Prostate gland (tissue), 2 donors: ENCODE results near the gene TBX4. TPM values are rescaled to one million over a fixed set of nuclear protein-coding genes. Genes with fewer than 3 reads are reported as not detected.

ENCODE experiments used
- DNase-seq: peaks from one replicate; pipeline ENCODE4 v3.0.0-alpha.2; 2019; ENCODE audit warnings: low spot score
- H3K27ac ChIP-seq, 2 donors: fragments of 200-600 bp; sonication (generic); 2 replicates each; pipeline ENCODE4 v1.5.1; 2017 to 2019
- H3K27me3 ChIP-seq: fragments of 200-600 bp; sonication (generic); replicated peaks from 2 replicates; pipeline ENCODE4 v1.5.1; 2019; ENCODE audit not compliant: insufficient read depth
- H3K36me3 ChIP-seq, 2 donors: fragments of 200-600 bp; sonication (generic); 1 replicate in 1 of 2; 2 replicates in 1 of 2; pipeline versions ENCODE4 v1.5.1 to v1.8.1; 2017 to 2019
- H3K4me1 ChIP-seq: fragments of 200-600 bp; sonication (generic); replicated peaks from 2 replicates; pipeline ENCODE4 v1.5.1; 2019
- H3K4me3 ChIP-seq, 2 donors: fragments of 200-600 bp; sonication (generic); 2 replicates each; pipeline ENCODE4 v1.5.1; 2017 to 2019
- H3K9me3 ChIP-seq: fragments of 200-600 bp; sonication (generic); 2 replicates; pipeline ENCODE4 v1.5.1; 2017
- POLR2A ChIP-seq: fragments of 450-650 bp; IDR thresholded peaks from one replicate; pipeline ENCODE4 v1.6.1; 2016; ENCODE audit warnings: antibody characterized with exemption, mild to moderate bottlenecking
- POLR2AphosphoS5 ChIP-seq: sonication (generic); formaldehyde crosslinking; IDR thresholded peaks from one replicate; pipeline ENCODE4 v1.6.1; 2017; ENCODE audit warnings: antibody characterized with exemption
- WGBS: methylation state at CpG from one replicate; pipeline ENCODE4 v1.1.5; 2018; 5-methylcytosine and 5-hydroxymethylcytosine counted together
- intact Hi-C: fragments of 100-400 bp; cut with DNase I; formaldehyde crosslinking; loops from one replicate; pipeline ENCODE4 v1.14.2; 2022
- total RNA-seq, 2 donors: library from RNA; depleted of rRNA; stranded (reverse); fragments of >200 nt; gene quantifications; one replicate each; pipeline ENCODE4 v1.1.0, GENCODE V29; 2016
- TF ChIP-seq, protein P1 (sequence below), 4 experiments: fragments of 200-600 bp in 2 of 4; fragments of 450-650 bp in 2 of 4; sonication (generic) in 2 of 4; IDR thresholded peaks; 1 replicate in 3 of 4; 2 replicates in 1 of 4; pipeline ENCODE4 v1.5.1; 2016 to 2019; ENCODE audit warnings: antibody characterized with exemption in 4 of 4, mild to moderate bottlenecking in 2 of 4, moderate library complexity in 2 of 4

TBX4 gene
- total RNA-seq, 2 donors from 2014 or later = 3.5 to 5.0 TPM

DNA sequence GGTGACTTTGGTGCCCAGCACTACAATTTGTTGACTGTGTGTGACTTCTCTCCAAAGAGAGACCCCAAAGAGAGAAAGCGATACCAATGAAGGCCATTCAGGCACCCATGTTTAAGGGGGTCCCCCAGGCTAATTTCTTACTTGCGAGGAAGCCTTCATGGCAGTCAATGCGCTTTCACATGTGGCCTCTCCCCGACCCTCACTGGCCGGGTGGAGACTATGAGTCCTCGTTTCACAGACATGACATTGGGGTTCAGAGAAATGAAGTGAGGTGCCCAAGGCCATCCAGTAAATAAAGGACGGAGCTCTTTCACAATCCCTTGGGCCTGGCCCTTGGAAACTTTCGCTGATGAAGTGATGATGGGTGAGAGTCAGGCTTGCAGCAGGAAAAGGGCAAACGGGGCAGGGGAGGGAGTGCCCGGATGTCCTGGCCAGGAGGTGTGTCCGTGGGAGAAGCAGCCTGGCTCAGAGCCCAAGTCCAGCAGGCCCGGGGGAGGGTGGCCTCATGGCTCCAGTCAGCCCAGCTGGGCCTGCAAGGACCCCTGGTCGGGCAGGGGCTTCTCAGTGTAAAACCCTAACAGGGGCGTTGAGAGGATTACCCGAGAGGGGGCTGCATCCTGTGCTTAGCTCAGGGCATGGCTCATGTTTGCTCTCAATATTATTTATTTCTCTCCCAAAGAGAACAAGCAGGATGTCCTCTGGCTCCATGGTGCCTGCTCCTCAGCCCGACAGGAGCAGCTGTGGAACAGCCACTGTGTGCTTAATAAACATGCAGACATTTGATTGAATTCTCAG lies 37.9 kb upstream of the TBX4 start:
- H3K27ac ChIP-seq = peak overlapping the region in 1 of 2 donors; percentile 35
- no peaks in the 10 kb centered on the region for H3K9me3 ChIP-seq
- WGBS = 65% methylated on average over 16 of the region's 16 CpGs
- H3K4me1 ChIP-seq = no peaks in the 10 kb centered on the region
- no peaks in the 10 kb centered on the region for H3K27me3 ChIP-seq
- no peak overlapping the region for H3K4me3 ChIP-seq
- no peaks in the 10 kb centered on the region for H3K36me3 ChIP-seq
- intact Hi-C loops = loop anchor here (5.0 kb wide), 1 partner anchor 43 kb away; no protein-coding TSS in a partner anchor
- DNase-seq = peak; percentile 4
- no peak for TF ChIP-seq POLR2A
- TF ChIP-seq, protein P1, sequence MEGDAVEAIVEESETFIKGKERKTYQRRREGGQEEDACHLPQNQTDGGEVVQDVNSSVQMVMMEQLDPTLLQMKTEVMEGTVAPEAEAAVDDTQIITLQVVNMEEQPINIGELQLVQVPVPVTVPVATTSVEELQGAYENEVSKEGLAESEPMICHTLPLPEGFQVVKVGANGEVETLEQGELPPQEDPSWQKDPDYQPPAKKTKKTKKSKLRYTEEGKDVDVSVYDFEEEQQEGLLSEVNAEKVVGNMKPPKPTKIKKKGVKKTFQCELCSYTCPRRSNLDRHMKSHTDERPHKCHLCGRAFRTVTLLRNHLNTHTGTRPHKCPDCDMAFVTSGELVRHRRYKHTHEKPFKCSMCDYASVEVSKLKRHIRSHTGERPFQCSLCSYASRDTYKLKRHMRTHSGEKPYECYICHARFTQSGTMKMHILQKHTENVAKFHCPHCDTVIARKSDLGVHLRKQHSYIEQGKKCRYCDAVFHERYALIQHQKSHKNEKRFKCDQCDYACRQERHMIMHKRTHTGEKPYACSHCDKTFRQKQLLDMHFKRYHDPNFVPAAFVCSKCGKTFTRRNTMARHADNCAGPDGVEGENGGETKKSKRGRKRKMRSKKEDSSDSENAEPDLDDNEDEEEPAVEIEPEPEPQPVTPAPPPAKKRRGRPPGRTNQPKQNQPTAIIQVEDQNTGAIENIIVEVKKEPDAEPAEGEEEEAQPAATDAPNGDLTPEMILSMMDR (IDR thresholded peaks at IDR 0.05) = no peak
- no peak for TF ChIP-seq POLR2AphosphoS5

DNA sequence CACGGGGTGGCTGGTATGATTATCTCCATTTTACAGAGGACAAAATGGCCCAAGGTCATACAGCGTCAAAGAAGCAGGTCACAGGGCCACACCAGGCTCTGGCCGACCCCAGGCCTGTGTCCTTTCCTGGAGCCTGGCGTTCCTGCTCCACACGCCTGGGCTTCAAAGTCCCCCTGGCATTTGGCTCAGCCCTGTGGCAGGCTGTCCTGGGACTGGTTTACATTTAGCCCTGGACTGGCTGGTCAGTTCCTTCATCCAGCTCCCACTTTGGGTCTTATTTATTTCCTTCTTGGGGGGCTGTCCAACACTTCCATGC lies 37.3 kb upstream of the TBX4 start:
- 84% methylated on average over 5 of the region's 5 CpGs for WGBS
- H3K4me3 ChIP-seq = no peak overlapping the region
- H3K4me1 ChIP-seq = no peaks in the 10 kb centered on the region
- H3K9me3 ChIP-seq = no peaks in the 10 kb centered on the region
- no peak for DNase-seq
- H3K36me3 ChIP-seq = no peaks in the 10 kb centered on the region
- TF ChIP-seq, protein P1 (IDR thresholded peaks at IDR 0.05) = no peak
- TF ChIP-seq POLR2A (no peak), POLR2AphosphoS5 (no peak)
- intact Hi-C loops = loop anchor here (5.0 kb wide), 1 partner anchor 42 kb away; no protein-coding TSS in a partner anchor
- H3K27me3 ChIP-seq = no peaks in the 10 kb centered on the region
- H3K27ac ChIP-seq = peak overlapping the region in 1 of 2 donors; percentile 35

DNA sequence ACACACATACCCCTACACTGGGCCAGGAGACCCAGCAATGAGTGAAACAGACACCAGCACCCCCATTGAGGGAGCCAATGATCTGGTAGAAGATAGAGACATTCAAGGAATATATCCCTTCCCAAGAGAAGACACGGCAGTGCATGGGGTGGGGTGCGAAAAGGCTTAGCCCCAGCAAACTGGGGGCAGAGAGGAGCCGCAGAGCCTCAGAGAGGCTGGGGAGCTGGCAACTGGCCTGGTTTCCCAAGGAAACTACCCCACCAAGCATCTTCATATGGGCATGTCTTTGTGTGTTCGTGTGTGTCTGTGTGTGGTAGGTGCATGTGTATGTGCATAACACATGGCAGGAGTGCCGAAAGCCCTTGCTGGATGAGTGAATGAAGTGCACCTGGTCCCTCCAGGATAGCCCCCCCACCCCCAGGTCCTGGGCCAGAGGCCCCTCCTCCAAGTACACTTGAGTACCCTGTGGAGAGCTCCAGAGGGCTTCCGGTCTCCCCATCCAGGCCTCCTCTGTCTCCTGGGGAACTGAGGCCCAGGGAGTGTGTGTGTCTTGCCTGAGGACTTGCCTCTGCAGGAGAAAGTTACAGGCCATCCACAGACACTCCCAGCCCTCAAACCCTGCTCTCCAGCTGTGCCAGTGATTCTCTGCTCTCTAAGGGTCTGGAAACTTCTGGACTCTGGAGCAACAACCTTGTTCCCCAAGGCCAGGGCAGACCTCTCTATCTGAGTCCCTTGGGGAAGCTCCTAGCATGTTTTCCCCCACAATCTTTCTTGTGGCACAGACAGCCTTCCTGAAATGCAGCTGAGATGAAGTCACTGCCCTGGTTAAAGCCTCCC lies 36.6 kb upstream of the TBX4 start:
- DNase-seq = peak; percentile 3
- no peaks in the 10 kb centered on the region for H3K9me3 ChIP-seq
- TF ChIP-seq, protein P1 (IDR thresholded peaks at IDR 0.05) = no peak
- TF ChIP-seq POLR2A (no peak), POLR2AphosphoS5 (no peak)
- no peaks in the 10 kb centered on the region for H3K27me3 ChIP-seq
- WGBS = 97% methylated on average over 6 of the region's 6 CpGs
- intact Hi-C loops = no loop called here
- H3K36me3 ChIP-seq = no peaks in the 10 kb centered on the region
- H3K27ac ChIP-seq = peak overlapping the region in 1 of 2 donors; percentile 35
- no peaks in the 10 kb centered on the region for H3K4me1 ChIP-seq
- no peak overlapping the region for H3K4me3 ChIP-seq

DNA sequence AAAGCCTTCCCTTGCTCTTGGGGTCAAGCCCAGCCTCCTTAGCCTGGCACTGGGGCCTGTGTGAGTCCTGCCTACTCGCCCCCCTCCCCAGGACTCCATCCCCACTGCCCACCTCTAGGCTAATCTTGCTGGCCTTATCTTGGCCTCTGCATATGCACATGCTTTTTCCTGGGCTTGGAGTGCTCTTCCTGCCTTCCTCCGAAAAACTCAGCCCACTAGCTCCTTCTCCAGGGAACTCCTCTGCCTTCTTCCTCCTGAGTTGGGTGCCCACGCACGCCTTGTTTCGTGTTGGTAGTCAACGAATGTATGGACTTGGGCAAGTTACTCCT lies 36.0 kb upstream of the TBX4 start:
- DNase-seq = no peak
- no peak overlapping the region for H3K4me3 ChIP-seq
- peak overlapping the region in 1 of 2 donors; percentile 12 for H3K27ac ChIP-seq
- 87% methylated on average over 6 of the region's 6 CpGs for WGBS
- no peaks in the 10 kb centered on the region for H3K9me3 ChIP-seq
- intact Hi-C loops = no loop called here
- no peaks in the 10 kb centered on the region for H3K4me1 ChIP-seq
- H3K36me3 ChIP-seq = no peaks in the 10 kb centered on the region
- H3K27me3 ChIP-seq = no peaks in the 10 kb centered on the region
- TF ChIP-seq, protein P1 (IDR thresholded peaks at IDR 0.05) = no peak
- TF ChIP-seq POLR2AphosphoS5 (no peak), POLR2A (no peak)
